ENCODE data around the gene ZNF280B.
"Not testable (repeated sequence)": the region's sequence is repeated elsewhere in the genome, so short reads cannot be mapped to it uniquely, and the experiment has no call there.

Gene ZNF280B

DNA sequence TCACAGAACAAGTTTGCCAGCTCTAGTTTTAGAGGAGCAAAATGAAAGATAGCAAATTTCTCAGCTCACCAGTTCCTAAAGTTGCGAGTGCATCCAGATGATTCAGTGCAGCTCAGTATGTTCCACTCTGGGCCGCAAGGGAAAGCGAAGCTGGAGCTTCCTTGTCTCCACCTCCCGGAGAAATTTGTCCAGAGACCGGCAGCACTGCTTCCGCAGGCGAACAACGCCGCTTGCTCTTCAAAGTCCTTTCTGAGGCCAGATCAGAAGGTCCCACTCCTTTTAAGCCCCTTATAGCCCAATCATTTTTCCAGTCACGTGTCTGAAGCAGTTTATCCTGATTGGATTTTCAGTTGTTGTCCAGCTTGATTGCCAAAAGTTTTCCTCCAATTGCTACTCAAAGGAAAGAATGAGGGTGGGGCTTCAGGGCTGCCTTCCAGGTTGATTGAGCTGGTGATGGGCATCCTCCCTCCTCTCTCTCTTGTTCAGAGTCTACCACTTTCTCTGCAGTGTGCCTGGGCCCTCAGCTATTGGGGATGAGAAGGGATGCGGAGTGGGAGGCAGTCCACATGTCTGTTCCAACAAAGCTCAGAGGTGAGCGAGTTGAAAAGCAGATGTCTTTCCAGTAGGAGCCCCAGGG lies 11.6 kb upstream of the ZNF280B start, which contains the start of gene ZNF280A:
Gene ZNF280A, minus strand, starts transcription at position 251 of the 637 bp plus-strand sequence. CDS start 4,640 bp downstream, outside the sequence.
- H3K9me3 ChIP-seq (ENCODE audit: control insufficient read depth, insufficient read depth, low read length), result no peaks in the 10 kb centered on the region
- no peak within 1 kb of the TSS for H3K4me3 ChIP-seq (ENCODE audit: low read depth, low read length)
- no peak within 1 kb of the TSS for H3K9ac ChIP-seq (ENCODE audit: low read depth, low read length)
- H3K36me3 ChIP-seq (ENCODE audit: control insufficient read depth, insufficient read depth, low read length), result no peaks in the 10 kb centered on the region
- no peaks in the 10 kb centered on the region for H3K4me1 ChIP-seq (ENCODE audit: control insufficient read depth, insufficient read depth, low read length)
- H3K27me3 ChIP-seq (ENCODE audit: control insufficient read depth, insufficient read depth, low read length), result peaks cover 59% of the 10 kb centered on the region
- peak within 1 kb of the TSS; percentile 25 for H3K27ac ChIP-seq (ENCODE audit: low read depth, low read length)

DNA sequence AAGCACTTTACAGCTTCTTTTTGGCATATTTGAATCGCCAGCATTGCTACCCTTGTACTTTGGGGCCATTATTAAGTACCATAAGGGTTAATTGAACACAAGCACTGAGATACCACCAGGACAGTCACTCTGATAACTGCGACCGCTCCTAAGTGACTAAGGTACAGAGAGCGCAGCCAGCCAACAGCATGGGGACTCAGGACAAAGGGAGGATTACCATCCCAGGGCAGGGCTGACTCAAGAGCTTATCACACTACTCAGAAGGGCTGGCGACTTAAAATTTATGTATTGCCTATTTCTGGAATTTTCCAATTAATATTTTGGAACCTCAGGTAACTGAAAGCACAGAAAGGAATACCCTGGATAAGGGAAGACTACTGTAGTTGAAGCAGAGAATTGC lies 11.0 kb upstream of the ZNF280B start:
- no peak overlapping the region for H3K4me3 ChIP-seq (ENCODE audit: low read depth, low read length)
- H3K9me3 ChIP-seq (ENCODE audit: control insufficient read depth, insufficient read depth, low read length), result no peaks in the 10 kb centered on the region
- H3K9ac ChIP-seq (ENCODE audit: low read depth, low read length), result no peak overlapping the region
- peak overlapping the region; percentile 25 for H3K27ac ChIP-seq (ENCODE audit: low read depth, low read length)
- H3K36me3 ChIP-seq (ENCODE audit: control insufficient read depth, insufficient read depth, low read length), result no peaks in the 10 kb centered on the region
- H3K4me1 ChIP-seq (ENCODE audit: control insufficient read depth, insufficient read depth, low read length), result no peaks in the 10 kb centered on the region
- peaks cover 59% of the 10 kb centered on the region for H3K27me3 ChIP-seq (ENCODE audit: control insufficient read depth, insufficient read depth, low read length)

DNA sequence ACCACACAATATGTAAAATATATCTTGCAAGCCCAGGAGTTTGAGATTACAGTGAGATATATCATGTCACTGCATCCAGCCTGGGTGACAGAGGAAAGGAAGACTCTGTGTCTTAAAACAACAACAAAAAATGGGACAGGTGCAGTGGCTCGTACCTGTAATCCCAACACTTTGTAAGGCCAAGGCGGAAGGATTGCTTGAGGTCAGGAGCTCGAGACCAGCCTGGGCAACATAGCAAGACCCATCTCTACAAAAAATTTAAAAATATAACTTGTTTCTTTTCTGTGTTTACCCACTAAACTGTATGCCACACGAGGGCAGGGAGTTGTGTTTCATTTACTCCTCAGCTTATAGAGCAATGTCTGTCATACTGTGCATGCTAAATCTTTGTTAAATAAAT lies 8.4 kb upstream of the ZNF280B start:
- H3K27me3 ChIP-seq (ENCODE audit: control insufficient read depth, insufficient read depth, low read length), result peaks cover 69% of the 10 kb centered on the region
- H3K27ac ChIP-seq (ENCODE audit: low read depth, low read length), result no peak overlapping the region
- no peaks in the 10 kb centered on the region for H3K9me3 ChIP-seq (ENCODE audit: control insufficient read depth, insufficient read depth, low read length)
- H3K36me3 ChIP-seq (ENCODE audit: control insufficient read depth, insufficient read depth, low read length), result no peaks in the 10 kb centered on the region
- no peaks in the 10 kb centered on the region for H3K4me1 ChIP-seq (ENCODE audit: control insufficient read depth, insufficient read depth, low read length)
- no peak overlapping the region for H3K4me3 ChIP-seq (ENCODE audit: low read depth, low read length)
- H3K9ac ChIP-seq (ENCODE audit: low read depth, low read length), result no peak overlapping the region

DNA sequence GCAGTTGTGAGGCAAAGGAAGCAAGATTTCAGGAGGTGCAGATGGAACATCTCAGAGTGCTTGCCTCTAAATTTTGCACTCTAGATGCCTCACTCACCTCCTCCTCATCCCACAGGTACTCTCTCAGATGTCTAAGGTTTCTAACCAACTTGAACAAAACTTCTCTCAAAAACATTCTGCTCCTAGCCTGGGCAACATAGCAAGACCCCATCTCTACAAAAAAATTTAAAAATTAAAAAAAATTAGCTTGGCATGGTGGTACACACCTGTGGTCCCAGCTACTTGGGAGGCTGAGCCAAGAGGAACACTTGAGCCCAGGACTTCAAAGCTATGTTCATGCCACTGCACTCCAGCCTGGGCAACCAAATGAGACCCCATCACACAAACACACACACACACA lies 7.3 kb upstream of the ZNF280B start:
- Histone ChIP-seq H3K9me3 (ENCODE audit: control insufficient read depth, insufficient read depth, low read length) (no peaks in the 10 kb centered on the region; the same call in none of the 2 replicates), H3K27me3 (ENCODE audit: control insufficient read depth, insufficient read depth, low read length) (peaks cover 70% of the 10 kb centered on the region), H3K4me3 (ENCODE audit: low read depth, low read length) (no peak overlapping the region), H3K9ac (ENCODE audit: low read depth, low read length) (no peak overlapping the region), H3K36me3 (ENCODE audit: control insufficient read depth, insufficient read depth, low read length) (no peaks in the 10 kb centered on the region), H3K4me1 (ENCODE audit: control insufficient read depth, insufficient read depth, low read length) (no peaks in the 10 kb centered on the region), H3K27ac (ENCODE audit: low read depth, low read length) (no peak overlapping the region)

DNA sequence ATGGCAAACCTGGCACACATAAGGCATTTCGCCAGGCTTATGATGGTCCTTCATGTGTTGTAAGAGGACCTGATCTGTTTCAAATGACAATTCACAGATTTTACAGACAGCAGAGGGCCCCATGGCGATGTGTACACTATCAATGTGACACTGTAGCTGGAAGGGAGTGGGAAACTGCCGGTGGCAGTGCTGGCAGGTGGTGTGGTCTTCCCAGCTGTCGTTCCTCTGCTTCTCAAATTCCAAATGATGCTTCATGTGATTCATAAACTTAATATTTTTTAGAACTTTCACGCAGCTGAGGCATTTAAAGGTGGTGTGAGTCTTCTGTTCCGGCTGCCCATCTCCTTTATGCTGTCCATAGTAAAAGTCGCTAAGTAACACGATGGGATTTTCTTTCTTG lies 5.9 kb upstream of the ZNF280B start:
- H3K9ac ChIP-seq (ENCODE audit: low read depth, low read length); H3K27ac ChIP-seq (ENCODE audit: low read depth, low read length); H3K9me3 ChIP-seq (ENCODE audit: control insufficient read depth, insufficient read depth, low read length); H3K4me3 ChIP-seq (ENCODE audit: low read depth, low read length); H3K36me3 ChIP-seq (ENCODE audit: control insufficient read depth, insufficient read depth, low read length); H3K4me1 ChIP-seq (ENCODE audit: control insufficient read depth, insufficient read depth, low read length): not testable (repeated sequence)
- peaks cover 57% of the 10 kb centered on the region for H3K27me3 ChIP-seq (ENCODE audit: control insufficient read depth, insufficient read depth, low read length)

DNA sequence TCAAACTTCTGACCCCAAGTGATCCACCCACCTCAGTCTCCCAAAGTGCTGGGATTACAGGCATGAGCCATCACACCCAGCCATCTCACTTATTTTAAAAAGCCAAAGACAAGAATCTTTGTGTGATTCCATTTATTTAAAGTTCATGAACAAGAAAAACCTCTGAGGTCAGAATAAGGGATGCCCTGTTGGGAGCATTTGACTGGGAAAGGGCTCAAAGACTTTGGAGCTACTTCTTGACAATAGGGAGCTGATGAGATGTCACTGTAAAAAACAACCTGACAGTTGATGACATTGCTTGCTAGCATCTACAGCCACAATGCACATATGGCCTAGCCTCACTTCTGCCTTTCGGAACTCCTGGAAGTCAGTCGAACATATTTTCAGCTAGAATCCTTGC lies 5.1 kb upstream of the ZNF280B start:
- Histone ChIP-seq H3K27me3 (ENCODE audit: control insufficient read depth, insufficient read depth, low read length) (peaks cover 52% of the 10 kb centered on the region), H3K27ac (ENCODE audit: low read depth, low read length) (no peak overlapping the region), H3K4me3 (ENCODE audit: low read depth, low read length) (no peak overlapping the region), H3K36me3 (ENCODE audit: control insufficient read depth, insufficient read depth, low read length) (no peaks in the 10 kb centered on the region), H3K4me1 (ENCODE audit: control insufficient read depth, insufficient read depth, low read length) (no peaks in the 10 kb centered on the region), H3K9ac (ENCODE audit: low read depth, low read length) (no peak overlapping the region), H3K9me3 (ENCODE audit: control insufficient read depth, insufficient read depth, low read length) (peaks cover 12% of the 10 kb centered on the region)

DNA sequence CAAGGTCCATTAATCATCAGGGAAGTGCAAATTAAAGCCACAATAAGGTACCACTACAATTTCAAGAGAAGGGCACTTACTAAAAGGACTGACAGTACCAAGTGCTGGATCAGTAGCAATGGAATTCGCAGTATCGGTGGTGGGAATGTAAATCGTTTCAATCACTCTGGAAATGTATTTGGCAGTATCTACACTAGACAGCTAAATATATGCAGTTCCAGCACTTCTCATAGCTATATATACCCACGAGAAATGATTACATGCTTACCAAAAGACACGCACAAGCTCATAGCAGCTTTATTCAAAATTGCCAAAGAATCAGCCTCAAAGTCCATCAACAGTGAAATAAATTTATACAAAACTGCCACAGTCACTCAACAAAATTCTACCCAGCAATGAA lies 4.4 kb upstream of the ZNF280B start:
- H3K4me1 ChIP-seq (ENCODE audit: control insufficient read depth, insufficient read depth, low read length), result no peaks in the 10 kb centered on the region
- H3K9ac ChIP-seq (ENCODE audit: low read depth, low read length), result no peak overlapping the region
- H3K4me3 ChIP-seq (ENCODE audit: low read depth, low read length), result no peak overlapping the region
- no peak overlapping the region for H3K27ac ChIP-seq (ENCODE audit: low read depth, low read length)
- H3K9me3 ChIP-seq (ENCODE audit: control insufficient read depth, insufficient read depth, low read length), result peaks cover 12% of the 10 kb centered on the region
- no peaks in the 10 kb centered on the region for H3K36me3 ChIP-seq (ENCODE audit: control insufficient read depth, insufficient read depth, low read length)
- H3K27me3 ChIP-seq (ENCODE audit: control insufficient read depth, insufficient read depth, low read length), result peaks cover 52% of the 10 kb centered on the region

DNA sequence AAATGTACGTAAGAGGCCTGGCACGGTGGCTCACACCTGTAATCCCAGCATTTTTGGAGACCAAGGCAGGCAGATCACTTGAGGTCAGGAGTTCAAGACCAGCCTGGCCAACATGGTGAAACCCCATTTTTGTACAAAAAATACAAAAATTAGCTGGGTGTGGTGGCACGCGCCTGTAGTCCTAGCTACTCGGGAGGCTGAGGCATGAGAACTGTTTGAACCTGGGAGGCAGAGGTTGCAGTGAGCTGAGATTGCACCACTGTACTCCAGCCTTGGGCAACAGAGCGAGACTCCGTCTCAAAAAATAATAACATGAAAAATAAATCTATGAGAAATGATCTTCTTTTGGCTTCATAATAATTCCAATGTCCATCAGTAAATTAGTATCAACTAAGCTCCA lies 2.3 kb upstream of the ZNF280B start:
- not testable (repeated sequence) for H3K27ac ChIP-seq (ENCODE audit: low read depth, low read length); H3K4me1 ChIP-seq (ENCODE audit: control insufficient read depth, insufficient read depth, low read length); H3K4me3 ChIP-seq (ENCODE audit: low read depth, low read length); H3K9ac ChIP-seq (ENCODE audit: low read depth, low read length)
- Histone ChIP-seq H3K9me3 (ENCODE audit: control insufficient read depth, insufficient read depth, low read length) (peaks cover 12% of the 10 kb centered on the region), H3K36me3 (ENCODE audit: control insufficient read depth, insufficient read depth, low read length) (peaks cover 11% of the 10 kb centered on the region), H3K27me3 (ENCODE audit: control insufficient read depth, insufficient read depth, low read length) (peaks cover 40% of the 10 kb centered on the region)

DNA sequence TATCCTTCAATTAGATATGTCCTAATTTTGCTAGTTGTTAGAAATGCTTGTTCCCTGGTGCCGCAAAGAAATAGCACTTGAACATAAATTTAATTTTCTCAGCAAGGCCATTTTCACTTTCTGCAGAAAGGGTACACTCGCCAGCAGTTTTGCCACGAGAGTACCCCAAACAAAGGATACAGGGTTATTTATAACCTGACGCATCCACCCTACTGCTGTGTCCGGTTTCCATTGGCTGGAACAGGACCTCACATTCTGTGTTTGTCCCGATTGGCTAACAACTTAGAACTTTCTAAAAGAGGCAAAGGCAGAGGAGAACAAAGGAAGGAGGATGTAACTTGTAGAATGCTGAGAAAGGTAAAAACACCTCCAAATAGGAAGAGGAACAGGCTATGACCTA lies 1.4 kb upstream of the ZNF280B start:
- H3K36me3 ChIP-seq (ENCODE audit: control insufficient read depth, insufficient read depth, low read length), result peaks cover 16% of the 10 kb centered on the region
- H3K9ac ChIP-seq (ENCODE audit: low read depth, low read length); H3K4me1 ChIP-seq (ENCODE audit: control insufficient read depth, insufficient read depth, low read length); H3K4me3 ChIP-seq (ENCODE audit: low read depth, low read length); H3K27ac ChIP-seq (ENCODE audit: low read depth, low read length): not testable (repeated sequence)
- peaks cover 31% of the 10 kb centered on the region for H3K27me3 ChIP-seq (ENCODE audit: control insufficient read depth, insufficient read depth, low read length)
- peaks cover 12% of the 10 kb centered on the region for H3K9me3 ChIP-seq (ENCODE audit: control insufficient read depth, insufficient read depth, low read length)

DNA sequence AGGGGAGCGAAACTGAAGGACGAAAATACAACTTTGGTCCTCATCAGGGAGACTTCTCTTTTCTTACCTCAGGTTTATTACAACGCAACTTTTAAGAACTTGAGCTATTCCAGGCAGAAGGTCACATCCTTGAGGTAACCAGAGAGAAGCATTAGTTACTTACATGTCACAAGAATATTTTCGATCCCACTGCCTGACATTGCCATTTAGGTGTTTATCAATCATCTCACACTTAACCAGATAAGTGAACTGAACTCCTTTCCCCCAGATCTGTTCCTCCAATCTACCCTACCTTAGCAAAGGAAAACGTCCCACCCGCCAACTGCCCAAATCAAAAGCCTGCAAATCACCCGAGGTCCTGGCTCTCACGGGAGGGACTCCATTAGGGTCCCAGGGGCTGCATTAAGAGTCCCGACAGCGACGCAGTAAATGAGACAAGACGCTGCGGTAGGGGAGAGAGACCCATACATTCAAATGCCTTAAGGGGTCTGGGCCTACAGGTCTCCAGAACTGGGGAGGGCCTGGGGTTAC lies 734 bp downstream of the ZNF280B start:
- Histone ChIP-seq H3K4me1 (ENCODE audit: control insufficient read depth, insufficient read depth, low read length) (no peaks in the 10 kb centered on the region), H3K36me3 (ENCODE audit: control insufficient read depth, insufficient read depth, low read length) (peaks cover 37% of the 10 kb centered on the region), H3K27ac (ENCODE audit: low read depth, low read length) (no peak overlapping the region), H3K9ac (ENCODE audit: low read depth, low read length) (peak overlapping the region; percentile 82), H3K9me3 (ENCODE audit: control insufficient read depth, insufficient read depth, low read length) (peaks cover 12% of the 10 kb centered on the region), H3K27me3 (ENCODE audit: control insufficient read depth, insufficient read depth, low read length) (peaks cover 14% of the 10 kb centered on the region; the same call in 1 of the 2 replicates), H3K4me3 (ENCODE audit: low read depth, low read length) (peak overlapping the region; percentile 98)

DNA sequence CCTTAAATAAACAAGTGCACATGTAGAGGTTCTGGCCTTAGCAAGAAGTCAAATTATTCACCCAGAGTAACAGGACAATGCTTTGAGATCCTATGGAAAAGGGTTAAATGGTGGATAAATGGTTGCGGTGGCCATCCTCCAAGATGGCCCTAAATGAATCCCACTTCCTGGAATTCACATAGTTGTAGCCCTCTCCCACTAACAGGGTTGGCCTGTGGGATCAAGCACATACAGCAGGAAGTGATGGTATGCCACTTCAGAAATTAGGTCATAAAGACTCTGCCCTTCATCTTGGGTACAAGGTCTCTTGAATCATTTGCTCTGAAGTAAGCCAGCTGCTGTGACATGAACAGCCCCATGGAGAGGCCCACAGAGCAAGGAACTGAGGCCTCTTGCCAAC lies 1.8 kb downstream of the ZNF280B start:
- no peak overlapping the region for H3K9ac ChIP-seq (ENCODE audit: low read depth, low read length)
- no peaks in the 10 kb centered on the region for H3K4me1 ChIP-seq (ENCODE audit: control insufficient read depth, insufficient read depth, low read length)
- no peak overlapping the region for H3K4me3 ChIP-seq (ENCODE audit: low read depth, low read length)
- peaks cover 12% of the 10 kb centered on the region for H3K9me3 ChIP-seq (ENCODE audit: control insufficient read depth, insufficient read depth, low read length)
- H3K27ac ChIP-seq (ENCODE audit: low read depth, low read length), result no peak overlapping the region
- H3K27me3 ChIP-seq (ENCODE audit: control insufficient read depth, insufficient read depth, low read length), result peaks cover 4% of the 10 kb centered on the region; the same call in 1 of the 2 replicates
- H3K36me3 ChIP-seq (ENCODE audit: control insufficient read depth, insufficient read depth, low read length), result peaks cover 47% of the 10 kb centered on the region

Data from HUES48 (cell line).